A172 (cell line): Measurements from ENCODE around the gene TNFRSF12A. TPM values are rescaled to one million over a fixed set of nuclear protein-coding genes. Genes with fewer than 3 reads are reported as not detected.
"Not testable (repeated sequence)": the region's sequence is repeated elsewhere in the genome, so short reads cannot be mapped to it uniquely, and the experiment has no call there.

Experiments
- DNase-seq: peaks from one replicate; pipeline ENCODE4 v3.0.0-alpha.2; 2015; ENCODE audit warnings: low spot score
- total RNA-seq: library from RNA; depleted of rRNA; stranded (reverse); fragments of >200 nt; shearing (Covaris generic); gene quantifications from 2 replicates; pipeline ENCODE4 v1.2.3, GENCODE V29; 2014

TNFRSF12A gene
- total RNA-seq, 1 experiment from 2014 or later = 551 TPM

DNA sequence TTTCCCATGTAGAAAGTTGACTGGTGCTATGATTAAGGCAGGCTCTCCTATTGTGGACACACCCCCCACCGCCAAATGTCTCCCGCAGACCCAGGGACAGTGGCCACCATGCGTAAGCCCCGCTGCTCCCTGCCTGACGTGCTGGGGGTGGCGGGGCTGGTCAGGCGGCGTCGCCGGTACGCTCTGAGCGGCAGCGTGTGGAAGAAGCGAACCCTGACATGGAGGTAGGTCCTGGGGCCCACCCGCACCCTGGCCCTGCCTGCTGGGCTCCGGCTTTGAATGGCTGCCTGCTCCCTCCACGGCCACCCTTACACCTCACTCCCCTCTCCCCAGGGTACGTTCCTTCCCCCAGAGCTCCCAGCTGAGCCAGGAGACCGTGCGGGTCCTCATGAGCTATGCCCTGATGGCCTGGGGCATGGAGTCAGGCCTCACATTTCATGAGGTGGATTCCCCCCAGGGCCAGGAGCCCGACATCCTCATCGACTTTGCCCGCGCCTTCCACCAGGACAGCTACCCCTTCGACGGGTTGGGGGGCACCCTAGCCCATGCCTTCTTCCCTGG is 29.8 kb downstream of the TNFRSF12A start:
- no peak for DNase-seq

DNA sequence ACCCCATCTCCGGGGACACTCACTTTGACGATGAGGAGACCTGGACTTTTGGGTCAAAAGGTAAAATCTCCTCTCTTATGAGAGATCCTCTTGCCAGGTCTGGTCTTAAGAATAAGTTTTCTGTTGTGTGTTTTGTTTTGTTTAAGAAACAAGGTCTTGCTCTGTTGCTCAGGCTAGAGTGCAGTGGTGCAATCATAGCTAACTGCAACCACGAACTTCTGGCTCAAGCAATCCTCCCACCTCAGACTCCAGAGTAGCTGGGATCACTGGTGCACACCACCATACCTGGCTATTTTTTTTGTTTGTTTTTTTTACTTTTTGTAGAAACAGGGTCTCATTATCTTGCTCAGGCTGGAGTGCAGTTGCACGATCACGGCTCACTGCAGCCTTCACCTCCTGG is 30.3 kb downstream of the TNFRSF12A start:
- DNase-seq = no peak

DNA sequence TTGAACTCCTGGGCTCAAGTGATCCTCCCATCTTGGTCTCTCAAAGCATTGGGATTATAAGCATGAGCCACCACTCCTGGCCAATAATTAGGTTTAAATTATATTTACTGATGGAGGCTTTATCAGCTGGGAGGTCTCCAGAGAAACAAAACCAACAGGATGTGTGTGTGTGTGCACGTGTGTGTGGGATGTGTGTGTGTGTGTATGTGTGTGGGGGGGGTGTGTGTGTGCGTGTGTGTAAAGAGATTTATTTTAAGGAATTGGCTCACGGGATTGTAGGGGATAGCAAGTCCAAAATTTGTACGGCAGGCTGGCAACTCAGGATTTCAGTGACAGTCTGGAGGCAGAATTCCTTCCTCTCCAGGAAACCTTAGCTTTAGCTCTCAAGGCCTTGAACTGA is 30.8 kb downstream of the TNFRSF12A start:
- no peak for DNase-seq

DNA sequence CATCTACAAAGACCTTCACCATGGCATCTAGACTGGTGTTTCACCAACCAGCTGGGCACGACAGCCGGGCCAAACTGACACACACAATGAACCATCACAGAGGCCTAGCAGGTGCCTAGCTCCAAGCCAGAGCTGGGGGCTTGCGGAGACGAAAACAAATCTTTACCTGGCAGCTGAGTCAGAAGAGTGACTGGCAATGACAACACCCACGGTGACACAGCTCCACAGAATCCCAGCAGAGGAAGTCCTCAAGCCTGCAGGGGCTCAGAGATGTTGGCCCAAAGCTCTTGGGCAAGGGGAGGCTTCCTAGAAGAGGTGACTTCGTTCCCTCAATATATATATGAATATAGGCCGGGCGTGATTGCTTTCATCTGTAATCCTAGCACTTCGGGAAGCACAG is 31.3 kb downstream of the TNFRSF12A start:
- DNase-seq = no peak

DNA sequence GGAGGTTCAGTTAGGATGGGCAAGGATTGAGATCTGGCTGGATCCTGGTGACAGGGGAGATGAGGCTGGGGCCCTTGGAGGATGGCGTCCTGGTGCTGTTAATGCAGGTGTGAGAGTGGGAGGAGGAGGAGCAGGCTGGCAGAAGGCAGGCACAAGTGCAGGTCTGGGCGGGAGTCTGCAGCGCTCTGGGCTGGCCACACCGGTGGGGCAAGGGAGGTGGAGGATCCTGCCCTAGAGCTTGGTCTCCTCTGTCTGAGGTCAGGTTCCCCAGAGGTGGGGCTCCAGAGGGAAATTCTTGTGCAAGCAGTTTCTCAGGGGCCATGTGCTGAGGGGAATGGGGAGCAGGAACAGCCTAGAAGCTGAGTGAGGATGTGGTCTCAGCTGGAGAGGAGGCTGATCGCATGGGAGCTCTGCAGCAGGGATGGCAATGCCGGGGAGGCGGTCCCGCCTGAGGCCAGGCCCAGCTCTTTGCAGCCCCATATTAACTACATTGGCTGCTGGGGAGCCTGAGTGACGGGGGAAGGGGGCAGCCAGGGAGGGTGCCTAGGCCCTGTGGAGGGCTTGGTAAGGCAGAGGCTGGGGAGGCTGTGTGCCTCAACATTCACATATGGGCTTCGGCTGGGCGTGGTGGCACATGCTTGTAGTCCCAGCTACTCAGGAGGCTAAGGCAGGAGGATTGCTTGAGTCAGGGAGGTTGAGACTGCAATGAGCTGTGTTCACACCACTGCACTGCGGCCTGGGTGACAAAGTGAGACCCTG is 32.6 kb downstream of the TNFRSF12A start:
- DNase-seq = not testable (repeated sequence)

DNA sequence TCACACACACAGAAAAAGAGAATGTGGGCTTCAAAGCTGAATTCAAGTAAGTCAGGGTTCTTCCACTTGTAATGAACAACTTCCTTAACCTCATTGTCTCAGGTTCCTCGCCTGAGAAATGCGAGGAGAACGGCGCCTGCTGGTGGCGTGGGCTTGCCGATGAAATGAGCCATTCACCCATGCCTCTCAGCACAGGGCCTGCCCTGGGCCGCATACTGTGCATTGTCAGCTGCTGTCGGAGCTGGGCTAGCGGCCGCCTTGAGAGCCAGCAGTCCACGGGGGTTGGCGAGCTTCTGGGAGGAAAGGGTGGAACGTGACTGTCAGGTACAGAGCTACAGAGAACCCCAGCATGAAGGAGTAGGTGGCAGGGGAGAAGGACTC is 33.2 kb downstream of the TNFRSF12A start:
- not testable (repeated sequence) for DNase-seq

DNA sequence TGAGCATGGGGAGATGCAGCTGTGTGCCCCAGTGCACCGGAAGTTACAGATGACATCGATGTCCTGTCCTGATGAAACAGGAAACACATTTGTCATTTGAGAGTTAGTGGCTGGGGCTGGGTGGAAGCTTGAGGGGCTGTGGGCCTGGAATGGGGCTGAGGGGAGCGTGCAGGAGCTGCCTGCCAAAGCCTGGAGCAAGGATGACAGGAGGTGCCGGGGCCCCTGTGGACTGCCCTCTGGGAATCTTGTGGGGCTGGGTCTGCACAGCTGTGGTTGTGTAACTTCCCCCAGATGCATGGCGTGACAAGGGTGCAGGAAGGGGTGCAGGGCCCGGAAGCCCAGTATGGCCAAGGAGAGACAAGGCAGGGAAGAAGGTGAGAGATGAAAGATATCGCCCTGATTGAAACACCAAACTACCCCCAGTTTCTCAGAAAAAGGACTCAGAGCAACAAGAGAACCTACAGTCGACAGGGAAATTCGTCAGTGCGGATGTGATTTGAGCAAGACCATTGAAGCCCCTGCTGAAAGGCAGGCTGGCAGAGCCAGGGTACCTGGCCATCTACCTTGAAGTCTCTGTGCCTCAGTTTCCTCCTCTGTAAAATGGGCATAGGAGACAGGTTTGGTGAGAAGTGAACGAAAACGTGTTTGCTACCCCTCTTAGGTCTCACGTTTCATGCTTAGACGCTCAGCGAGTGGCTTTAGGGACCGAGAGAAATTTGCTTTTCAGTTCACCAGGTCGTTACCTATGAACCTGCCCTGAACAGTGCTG is 35.0 kb downstream of the TNFRSF12A start:
- no peak for DNase-seq

DNA sequence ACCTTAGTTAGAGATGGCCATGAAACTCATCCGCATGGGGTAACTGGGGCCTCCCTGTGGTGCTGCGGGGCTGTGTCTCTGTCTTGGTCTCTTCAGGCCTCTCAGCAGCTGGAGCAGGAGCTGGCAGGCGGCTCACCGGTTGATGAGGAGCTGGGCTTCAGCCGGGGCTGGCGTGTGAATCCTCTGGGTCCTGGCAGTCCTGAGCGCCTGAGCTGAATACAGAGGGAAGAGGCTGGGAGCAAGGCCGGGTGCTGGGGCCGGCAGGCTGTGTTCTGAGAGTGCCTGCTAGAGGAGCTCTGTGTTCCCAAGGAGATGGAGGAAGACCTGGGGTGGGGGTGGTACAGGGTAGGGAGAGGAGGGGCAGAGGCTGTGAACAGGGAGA is 35.6 kb downstream of the TNFRSF12A start:
- DNase-seq = not testable (repeated sequence)

DNA sequence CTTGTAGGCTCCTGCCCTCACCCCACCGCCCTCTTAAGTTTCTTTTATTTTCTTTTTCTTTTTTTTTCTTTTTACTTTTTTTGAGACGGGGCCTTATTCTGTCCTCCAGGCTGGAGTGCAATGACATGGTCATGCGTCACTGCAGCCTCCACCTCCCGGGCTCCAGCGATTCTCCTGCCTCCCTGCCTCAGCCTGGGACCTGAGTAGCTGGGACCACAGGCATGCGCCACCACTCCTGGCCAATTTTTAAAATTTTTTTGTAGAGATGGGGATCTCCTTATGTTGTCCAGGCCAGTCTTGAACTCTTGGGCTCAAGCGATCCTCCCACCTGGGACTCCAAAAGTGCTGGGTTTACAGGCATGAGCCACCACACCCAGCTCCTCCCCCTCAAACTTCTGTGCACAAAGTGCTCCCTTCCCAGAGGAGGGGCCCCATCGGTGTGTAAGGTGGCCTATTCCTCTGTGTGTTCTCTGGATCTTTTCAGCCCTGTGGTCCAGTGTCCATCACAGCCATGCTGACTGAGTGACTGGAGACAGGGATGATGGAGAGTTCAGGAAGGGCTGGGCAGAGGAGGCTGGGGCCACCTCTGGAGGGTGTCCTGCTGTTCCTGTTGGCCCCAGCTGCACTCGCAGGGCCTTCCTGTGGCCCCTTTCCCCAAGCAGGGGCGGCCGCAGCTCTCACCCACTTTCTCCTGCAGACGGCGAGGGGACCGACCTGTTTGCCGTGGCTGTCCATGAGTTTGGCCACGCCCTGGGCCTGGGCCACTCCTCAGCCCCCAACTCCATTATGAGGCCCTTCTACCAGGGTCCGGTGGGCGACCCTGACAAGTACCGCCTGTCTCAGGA is 36.4 kb downstream of the TNFRSF12A start:
- DNase-seq = no peak

DNA sequence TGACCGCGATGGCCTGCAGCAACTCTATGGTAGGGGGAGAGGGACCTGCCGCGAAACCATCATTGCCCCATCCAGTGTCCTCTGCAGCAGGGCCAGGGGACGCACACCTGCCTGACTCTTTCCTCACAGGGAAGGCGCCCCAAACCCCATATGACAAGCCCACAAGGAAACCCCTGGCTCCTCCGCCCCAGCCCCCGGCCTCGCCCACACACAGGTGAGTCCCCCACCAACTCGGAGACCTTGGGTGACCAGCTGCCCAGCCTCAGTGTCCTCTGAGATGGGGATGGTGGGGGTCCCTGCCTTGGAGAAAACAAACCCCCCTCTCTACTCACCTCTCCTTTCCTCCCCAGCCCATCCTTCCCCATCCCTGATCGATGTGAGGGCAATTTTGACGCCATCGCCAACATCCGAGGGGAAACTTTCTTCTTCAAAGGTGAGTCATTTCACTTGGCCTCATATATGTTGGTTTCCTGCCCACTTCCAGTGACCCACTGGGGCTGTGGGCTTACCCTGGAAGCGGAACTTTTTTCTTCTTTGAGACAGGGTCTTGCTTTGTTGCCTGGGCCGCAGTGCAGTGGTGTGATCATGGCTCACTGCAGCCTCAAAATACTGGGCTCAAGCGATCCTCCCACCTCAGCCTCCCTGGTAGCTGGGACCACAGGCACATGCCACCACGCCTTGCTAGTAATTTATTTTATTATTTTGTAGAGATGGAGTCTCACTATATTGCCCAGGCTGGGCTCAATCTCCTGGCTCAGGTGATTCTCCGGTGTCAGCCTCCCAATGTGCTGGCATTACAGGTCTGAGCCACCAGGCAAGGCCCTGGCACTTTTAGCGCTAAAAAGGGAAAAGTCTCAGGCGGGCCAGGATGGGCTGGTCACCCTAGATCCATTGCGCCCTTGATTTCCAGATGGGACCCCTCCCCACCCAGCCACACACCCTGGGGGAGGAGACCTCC is 37.3 kb downstream of the TNFRSF12A start:
- no peak for DNase-seq

DNA sequence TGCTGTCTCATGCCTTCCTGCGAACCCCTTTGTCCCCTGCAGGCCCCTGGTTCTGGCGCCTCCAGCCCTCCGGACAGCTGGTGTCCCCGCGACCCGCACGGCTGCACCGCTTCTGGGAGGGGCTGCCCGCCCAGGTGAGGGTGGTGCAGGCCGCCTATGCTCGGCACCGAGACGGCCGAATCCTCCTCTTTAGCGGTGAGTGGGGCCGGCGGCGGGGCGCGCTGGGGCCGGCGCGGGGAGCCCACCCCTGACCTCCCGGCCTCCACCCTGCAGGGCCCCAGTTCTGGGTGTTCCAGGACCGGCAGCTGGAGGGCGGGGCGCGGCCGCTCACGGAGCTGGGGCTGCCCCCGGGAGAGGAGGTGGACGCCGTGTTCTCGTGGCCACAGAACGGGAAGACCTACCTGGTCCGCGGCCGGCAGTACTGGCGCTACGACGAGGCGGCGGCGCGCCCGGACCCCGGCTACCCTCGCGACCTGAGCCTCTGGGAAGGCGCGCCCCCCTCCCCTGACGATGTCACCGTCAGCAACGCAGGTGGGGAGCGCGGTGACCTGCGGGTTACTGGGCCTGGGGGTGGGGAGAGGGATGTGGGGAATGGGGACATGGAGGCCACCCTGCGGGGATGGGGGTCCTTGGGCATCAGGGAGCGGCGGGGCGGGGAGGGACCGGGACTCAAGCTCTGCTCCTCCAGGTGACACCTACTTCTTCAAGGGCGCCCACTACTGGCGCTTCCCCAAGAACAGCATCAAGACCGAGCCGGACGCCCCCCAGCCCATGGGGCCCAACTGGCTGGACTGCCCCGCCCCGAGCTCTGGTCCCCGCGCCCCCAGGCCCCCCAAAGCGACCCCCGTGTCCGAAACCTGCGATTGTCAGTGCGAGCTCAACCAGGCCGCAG is 38.2 kb downstream of the TNFRSF12A start:
- DNase-seq = peak; percentile 36

DNA sequence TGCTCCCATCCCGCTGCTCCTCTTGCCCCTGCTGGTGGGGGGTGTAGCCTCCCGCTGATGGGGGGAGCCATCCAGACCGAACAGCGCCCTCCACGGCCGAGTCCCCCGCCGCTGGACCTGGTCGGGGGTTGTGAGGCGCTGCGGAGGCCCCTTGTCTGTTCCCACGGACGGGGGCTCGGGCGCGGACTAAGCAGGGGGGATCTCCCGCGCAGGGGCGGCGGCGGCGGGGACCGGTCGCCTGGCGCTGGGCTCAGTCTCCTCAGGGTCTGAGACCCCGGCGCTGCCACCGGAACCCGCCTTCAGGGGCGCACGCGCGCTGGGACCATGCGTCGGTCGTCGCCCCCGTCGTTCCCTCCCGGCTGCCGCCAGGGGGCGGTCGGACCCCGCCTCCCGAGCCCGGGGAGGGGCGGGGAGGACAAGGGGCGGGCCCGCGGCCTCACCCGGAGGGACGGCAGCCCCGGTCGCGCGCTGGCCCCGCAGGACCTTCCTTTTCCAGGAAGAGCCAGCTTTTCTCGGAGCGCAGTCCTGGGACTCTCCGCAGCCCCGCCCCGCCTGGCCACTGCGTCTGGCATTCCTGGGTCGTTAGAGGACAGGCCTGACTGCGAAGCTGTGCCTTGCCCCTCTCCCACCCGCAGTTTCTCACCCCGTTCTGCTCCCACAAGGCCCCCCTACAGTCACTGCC is 39.0 kb downstream of the TNFRSF12A start:
- peak; percentile 81 for DNase-seq

DNA sequence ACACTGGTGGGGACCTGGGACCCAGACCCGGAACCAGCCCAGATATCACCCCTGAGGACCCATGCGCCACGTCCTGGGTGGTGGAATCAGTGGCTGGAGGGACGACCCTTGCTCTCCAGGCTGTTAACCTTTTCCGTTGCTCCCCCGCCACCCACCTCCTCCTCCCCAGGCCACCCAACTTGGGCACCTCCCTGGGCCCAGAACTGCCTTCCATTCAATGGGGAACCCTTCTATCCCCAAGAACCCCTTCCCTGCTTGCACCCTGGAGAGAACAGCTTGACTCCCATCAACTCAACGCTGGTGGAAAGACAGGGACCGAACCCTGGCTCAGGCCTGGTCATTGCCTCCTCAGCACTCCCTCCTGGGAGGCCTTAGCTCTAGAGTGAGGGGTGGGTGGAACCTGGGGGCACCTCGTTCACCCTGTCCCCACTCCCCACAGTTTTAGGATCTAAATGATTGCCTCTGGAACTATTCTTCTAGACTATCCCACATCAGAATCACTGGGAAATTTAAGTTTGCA is 39.6 kb downstream of the TNFRSF12A start:
- DNase-seq = no peak

DNA sequence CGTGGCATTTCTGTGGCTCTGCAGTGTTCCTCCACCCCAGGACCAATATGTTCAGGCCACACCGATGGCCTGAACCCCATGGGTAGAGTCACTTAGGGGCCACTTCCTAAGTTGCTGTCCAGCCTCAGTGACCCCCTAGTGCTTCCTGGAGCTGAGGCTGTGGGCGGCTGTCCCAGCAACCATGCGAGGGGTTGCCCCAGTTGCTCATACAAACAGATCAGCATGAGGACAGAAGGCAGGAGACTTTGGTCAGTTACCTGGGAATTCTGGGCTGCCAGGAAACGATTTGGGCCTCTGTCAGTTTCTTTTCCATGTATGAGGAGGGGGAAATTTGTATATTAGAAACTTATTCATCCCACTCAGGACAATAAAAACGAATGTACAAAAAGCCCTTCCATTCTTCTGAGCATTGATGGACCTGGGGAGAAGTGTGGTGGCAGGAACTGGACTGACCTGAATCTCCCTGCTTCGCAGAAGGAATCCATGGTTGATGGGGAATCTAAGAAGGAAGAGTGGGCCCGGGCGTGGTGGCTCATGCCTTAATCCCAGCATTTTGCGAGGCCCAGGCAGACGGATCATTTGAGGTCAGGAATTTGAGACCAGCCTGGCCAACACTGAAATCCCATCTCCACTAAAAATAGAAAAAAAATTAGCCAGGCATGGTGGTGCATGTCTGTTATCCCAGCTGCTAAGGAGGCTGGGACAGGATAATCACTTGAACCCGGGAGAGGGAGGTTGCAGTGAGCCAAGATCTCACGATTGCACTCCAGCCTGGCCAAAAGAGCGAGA is 40.4 kb downstream of the TNFRSF12A start:
- DNase-seq = no peak

DNA sequence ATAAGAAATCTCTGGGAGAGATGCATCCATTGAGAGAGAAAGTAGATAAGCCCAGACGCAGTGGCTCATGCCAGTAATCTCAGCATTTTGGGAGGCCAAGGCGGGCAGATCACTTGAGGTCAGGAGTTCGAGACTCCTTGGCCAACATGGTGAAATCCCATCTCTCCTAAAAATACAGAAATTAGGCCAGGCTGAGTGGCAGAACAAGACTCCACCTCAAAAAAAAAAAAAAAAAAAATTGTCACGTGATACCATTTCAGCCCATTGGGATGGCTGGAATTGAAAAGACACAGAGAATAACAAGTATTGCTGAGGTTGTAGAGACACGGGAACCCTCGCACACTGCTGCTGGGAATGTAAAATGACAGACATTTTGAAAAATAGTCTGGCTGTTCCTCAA is 42.4 kb downstream of the TNFRSF12A start:
- no peak for DNase-seq

DNA sequence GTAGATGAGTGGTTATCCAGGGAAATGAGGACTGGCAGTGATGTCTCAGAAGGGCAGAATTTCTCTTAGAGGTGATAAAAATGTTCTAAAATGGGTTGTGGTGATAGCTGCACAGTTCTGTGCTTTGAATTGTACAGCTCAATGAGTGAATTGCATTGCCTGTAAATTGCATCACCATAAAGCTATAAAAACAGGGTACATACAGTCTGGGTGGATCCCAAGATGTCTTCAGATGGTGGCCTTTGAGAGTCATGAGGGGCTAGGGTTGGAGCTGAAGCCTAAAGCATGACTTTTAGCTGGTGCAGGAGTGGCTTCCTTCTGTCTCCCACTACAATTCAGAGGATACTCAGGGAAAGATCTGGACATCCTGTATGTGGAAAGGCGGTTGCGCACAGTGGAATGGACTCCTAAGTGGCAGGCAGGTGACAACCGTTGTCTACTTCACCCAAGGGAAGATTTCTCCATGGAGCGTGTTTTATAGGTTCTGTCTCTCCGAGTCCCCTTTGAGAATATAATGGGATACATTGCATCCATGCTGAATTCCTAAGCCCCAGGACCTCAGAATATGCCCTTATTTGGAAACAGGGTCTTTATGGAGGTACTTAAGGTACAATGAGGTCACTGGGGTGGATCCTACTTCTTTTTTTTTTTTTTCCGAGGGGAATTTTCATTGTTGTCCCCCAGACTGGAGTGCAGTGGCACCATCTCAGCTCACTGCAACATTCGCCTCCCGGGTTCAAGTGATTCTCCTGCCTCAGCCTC is 43.6 kb downstream of the TNFRSF12A start:
- DNase-seq = no peak

DNA sequence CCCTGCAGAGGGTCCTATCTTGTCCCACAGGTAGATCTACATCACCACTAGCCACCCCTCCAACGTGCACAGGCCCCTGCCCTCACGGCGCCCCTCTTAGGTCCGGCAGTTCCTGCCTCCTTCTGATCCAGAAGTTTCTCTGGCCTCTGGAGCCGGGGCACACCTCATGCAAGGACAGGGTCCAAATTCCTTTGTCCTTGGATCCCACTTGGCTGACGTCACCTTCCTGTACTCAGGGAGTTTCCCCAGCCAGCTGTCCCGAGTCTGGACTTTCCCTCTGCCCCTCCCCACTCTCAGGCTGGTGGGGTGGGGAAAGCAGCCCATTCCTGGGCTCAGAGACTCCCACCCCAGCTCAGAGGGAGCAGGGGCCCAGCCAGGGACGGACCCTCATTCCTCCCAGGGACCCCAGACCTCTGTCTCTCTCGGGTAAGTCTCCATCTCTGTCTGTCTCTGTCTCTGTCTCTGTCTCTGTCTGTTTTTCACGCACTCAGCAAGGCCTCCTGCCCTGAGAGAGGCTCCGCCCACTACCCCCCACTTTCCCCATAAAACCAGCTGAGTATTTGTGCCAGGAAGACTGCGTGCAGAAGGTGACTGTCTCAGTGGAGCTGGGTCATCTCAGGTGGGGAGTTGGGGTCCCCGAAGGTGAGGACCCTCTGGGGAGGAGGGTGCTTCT is 45.0 kb downstream of the TNFRSF12A start, which contains the start of gene IL32:
IL32 (plus strand) TSS at position 572 of the 673 bp plus-strand sequence. CDS start 172 bp downstream, outside the sequence.
- DNase-seq = peak; percentile 90
